ENCODE results near the gene BCAM.

The BCAM gene

DNA sequence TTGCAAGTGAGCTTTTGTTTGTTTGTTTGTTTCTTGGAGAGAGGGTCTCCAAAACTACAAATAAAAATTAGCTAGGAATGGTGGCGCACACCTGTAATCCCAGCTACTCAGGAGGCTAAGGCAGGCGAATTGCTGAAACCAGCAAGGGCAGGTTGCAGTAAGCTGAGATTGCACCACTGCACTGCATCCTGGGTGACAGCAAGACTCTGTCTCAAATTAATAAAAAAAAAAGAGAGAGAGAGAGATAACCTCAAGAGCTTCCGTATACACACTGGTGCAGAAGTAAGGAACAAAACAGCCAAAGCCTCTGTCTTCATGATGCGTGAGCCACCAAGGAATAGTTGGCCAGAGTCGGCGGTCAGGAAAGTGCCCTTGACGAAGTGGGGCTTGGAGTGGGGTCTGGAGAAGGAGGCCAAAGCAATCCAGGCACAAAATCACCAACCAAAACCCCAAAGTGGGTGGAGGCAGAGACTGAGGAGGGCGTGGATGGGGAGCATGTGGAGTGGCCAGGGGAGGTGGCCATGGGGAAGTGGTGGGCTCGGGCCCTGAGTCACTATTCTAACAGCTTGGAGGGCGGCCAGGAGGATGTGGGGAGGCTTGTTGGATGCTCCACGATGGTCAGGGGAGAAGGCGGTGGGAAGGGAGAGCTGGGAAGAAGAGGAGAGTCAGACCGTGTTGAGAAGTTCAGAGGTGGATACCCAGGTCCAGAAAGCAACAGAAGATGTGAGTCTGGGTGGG is 61.0 kb downstream of the BCAM start:
- peak; percentile 79 for DNase-seq (ENCODE audit: low read depth)
- H3K4me3 ChIP-seq (replicated peaks; ENCODE audit: low read depth, low read length), result no peak overlapping the region
- TF ChIP-seq, protein P1, sequence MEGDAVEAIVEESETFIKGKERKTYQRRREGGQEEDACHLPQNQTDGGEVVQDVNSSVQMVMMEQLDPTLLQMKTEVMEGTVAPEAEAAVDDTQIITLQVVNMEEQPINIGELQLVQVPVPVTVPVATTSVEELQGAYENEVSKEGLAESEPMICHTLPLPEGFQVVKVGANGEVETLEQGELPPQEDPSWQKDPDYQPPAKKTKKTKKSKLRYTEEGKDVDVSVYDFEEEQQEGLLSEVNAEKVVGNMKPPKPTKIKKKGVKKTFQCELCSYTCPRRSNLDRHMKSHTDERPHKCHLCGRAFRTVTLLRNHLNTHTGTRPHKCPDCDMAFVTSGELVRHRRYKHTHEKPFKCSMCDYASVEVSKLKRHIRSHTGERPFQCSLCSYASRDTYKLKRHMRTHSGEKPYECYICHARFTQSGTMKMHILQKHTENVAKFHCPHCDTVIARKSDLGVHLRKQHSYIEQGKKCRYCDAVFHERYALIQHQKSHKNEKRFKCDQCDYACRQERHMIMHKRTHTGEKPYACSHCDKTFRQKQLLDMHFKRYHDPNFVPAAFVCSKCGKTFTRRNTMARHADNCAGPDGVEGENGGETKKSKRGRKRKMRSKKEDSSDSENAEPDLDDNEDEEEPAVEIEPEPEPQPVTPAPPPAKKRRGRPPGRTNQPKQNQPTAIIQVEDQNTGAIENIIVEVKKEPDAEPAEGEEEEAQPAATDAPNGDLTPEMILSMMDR (IDR thresholded peaks at IDR 0.05; ENCODE audit: low read length, missing control alignments), result no peak
